ENCODE measurements around the gene PLPP1. TPM values are rescaled to one million over a fixed set of nuclear protein-coding genes. Genes with fewer than 3 reads are reported as not detected.

Gene PLPP1
- total RNA-seq, 1 donor from 2014 or later: 48.1 TPM

GRCh38 chr5:55577353-55578060 is 42.7 kb upstream of the PLPP1 start:
- Histone ChIP-seq H3K27ac (no peak overlapping the region), H3K9me3 (no peaks in the 10 kb centered on the region), H3K4me3 (no peak overlapping the region), H3K36me3 (no peaks in the 10 kb centered on the region), H3K4me1 (peaks cover 36% of the 10 kb centered on the region), H3K27me3 (ENCODE audit: low read depth) (no peaks in the 10 kb centered on the region)
- intact Hi-C loops (cut with DNase I): no loop called here
- no peak for DNase-seq
- TF ChIP-seq CTCF (IDR thresholded peaks at IDR 0.05): no peak
- ATAC-seq: no peak

- Histone ChIP-seq H3K4me3 (no peak overlapping the region), H3K27ac (no peak overlapping the region), H3K4me1 (peaks cover 36% of the 10 kb centered on the region), H3K27me3 (ENCODE audit: low read depth) (no peaks in the 10 kb centered on the region), H3K9me3 (no peaks in the 10 kb centered on the region), H3K36me3 (no peaks in the 10 kb centered on the region)
- no peak for DNase-seq
- ATAC-seq: no peak
- no peak for TF ChIP-seq CTCF (IDR thresholded peaks at IDR 0.05)
- intact Hi-C loops (cut with DNase I): no loop called here
Measured at GRCh38 chr5:55576661-55577060, 41.9 kb upstream of the PLPP1 start.

- Histone ChIP-seq H3K27me3 (ENCODE audit: low read depth) (no peaks in the 10 kb centered on the region), H3K4me3 (no peak overlapping the region), H3K4me1 (peaks cover 36% of the 10 kb centered on the region), H3K27ac (no peak overlapping the region), H3K36me3 (no peaks in the 10 kb centered on the region), H3K9me3 (no peaks in the 10 kb centered on the region)
- peak; percentile 60 to 70 for ATAC-seq
- DNase-seq: no peak
- TF ChIP-seq CTCF (IDR thresholded peaks at IDR 0.05): no peak
- intact Hi-C loops (cut with DNase I): no loop called here
Measured at GRCh38 chr5:55575815-55576583, 41.2 kb upstream of the PLPP1 start.

- Histone ChIP-seq H3K27ac (peak overlapping the region; percentile 7), H3K9me3 (no peaks in the 10 kb centered on the region), H3K36me3 (no peaks in the 10 kb centered on the region), H3K4me3 (no peak overlapping the region), H3K27me3 (ENCODE audit: low read depth) (no peaks in the 10 kb centered on the region), H3K4me1 (peaks cover 30% of the 10 kb centered on the region)
- TF ChIP-seq CTCF (IDR thresholded peaks at IDR 0.05): no peak
- ATAC-seq (no peak), DNase-seq (no peak)
- intact Hi-C loops (cut with DNase I): no loop called here
Measured at GRCh38 chr5:55572600-55572999, 37.8 kb upstream of the PLPP1 start.

GRCh38 chr5:55572020-55572419 is 37.3 kb upstream of the PLPP1 start:
- TF ChIP-seq CTCF (IDR thresholded peaks at IDR 0.05): no peak
- Histone ChIP-seq H3K27me3 (ENCODE audit: low read depth) (no peaks in the 10 kb centered on the region), H3K4me3 (no peak overlapping the region), H3K4me1 (peaks cover 24% of the 10 kb centered on the region), H3K9me3 (no peaks in the 10 kb centered on the region), H3K36me3 (no peaks in the 10 kb centered on the region), H3K27ac (peak overlapping the region; percentile 7)
- ATAC-seq (peak in 1 of 2 donors; percentile 52), DNase-seq (no peak)
- intact Hi-C loops (cut with DNase I): no loop called here

Data from lower lobe of right lung (tissue), 2 donors.